LNCaP clone FGC (cell line): ENCODE results near the gene SLC29A3.
A peak's percentile ranks its signal among the peaks of the same experiment; 100 is the strongest.

Experiments
- DNase-seq: peaks from one replicate; pipeline ENCODE4 v3.0.0-alpha.2; 2011; ENCODE audit warnings: low read depth
- H3K4me3 ChIP-seq: 2 replicates; pipeline ENCODE4 v1.5.1; 2011; ENCODE audit warnings: mild to moderate bottlenecking, low read depth, low read length, control low read depth
- CTCF ChIP-seq: IDR thresholded peaks from 2 replicates; pipeline ENCODE4 v1.5.1; 2012; ENCODE audit warnings: mild to moderate bottlenecking; ENCODE audit not compliant: control insufficient read depth, insufficient read depth; ENCODE audit errors: extremely low read depth

The SLC29A3 gene

GRCh38 chr10:71307469-71308085 is 11.5 kb upstream of the SLC29A3 start:
- no peak overlapping the region for H3K4me3 ChIP-seq
- DNase-seq = no peak
- TF ChIP-seq CTCF = no peak

DNA sequence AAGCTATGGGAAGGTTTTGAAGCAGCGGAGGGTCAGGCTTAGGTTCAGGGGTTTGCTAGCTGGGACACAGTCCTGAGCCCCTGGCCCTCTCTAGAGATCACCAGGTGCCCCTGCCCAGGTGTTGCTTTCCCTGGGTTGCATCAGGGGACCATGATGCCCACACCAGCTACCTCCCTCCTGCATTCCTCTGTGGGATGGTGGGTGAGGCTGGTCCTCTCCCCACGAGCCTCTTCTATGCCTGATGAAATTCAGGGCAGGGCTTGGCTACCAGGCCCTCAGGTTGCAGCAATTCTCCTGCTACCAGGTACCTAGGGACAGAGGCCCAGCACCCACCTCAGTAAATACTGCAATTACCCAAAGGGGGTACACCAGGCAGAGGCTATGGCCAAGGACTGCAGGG is 10.8 kb upstream of the SLC29A3 start:
- DNase-seq = no peak
- no peak overlapping the region for H3K4me3 ChIP-seq
- TF ChIP-seq CTCF = no peak

DNA sequence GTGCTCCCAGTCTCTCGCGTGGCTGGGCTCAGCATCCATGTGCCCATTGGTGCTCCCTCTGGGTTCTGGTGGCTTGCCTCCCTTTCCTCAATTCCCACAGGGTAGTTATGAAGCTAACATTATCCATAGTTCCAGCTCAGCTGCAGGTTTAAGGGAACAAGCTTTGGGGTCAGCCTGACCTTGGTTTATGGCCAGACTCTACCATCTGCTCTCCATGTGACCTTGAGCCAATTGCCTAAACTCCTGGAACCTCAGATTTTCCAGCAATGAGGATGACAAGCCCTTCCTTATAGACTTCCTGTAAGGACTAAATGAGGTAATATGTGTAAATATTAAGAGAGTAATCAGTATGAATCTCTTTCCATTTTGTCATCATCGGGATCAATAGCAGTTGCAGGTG is 10.1 kb upstream of the SLC29A3 start:
- no peak for TF ChIP-seq CTCF
- no peak for DNase-seq
- no peak overlapping the region for H3K4me3 ChIP-seq

GRCh38 chr10:71309919-71310318 is 9.1 kb upstream of the SLC29A3 start:
- no peak overlapping the region for H3K4me3 ChIP-seq
- no peak for DNase-seq
- no peak for TF ChIP-seq CTCF

- no peak for TF ChIP-seq CTCF
- no peak overlapping the region for H3K4me3 ChIP-seq
- no peak for DNase-seq
Measured at GRCh38 chr10:71312220-71312619, 6.8 kb upstream of the SLC29A3 start.

GRCh38 chr10:71312811-71313789 is 6.0 kb upstream of the SLC29A3 start:
- no peak for TF ChIP-seq CTCF
- peak; percentile 11 for DNase-seq
- H3K4me3 ChIP-seq = no peak overlapping the region
